Measurements from ENCODE around the gene ODF2.

- TF ChIP-seq POLR2A (IDR thresholded peaks at IDR 0.05; ENCODE audit: low read depth, low read length): no peak
- TF ChIP-seq CTCF (IDR thresholded peaks at IDR 0.05; ENCODE audit: extremely low read depth in 1 of 2, insufficient read depth in 1 of 2, low read depth in 1 of 2, low read length in 2 of 2): no peak
- no peak for TF ChIP-seq MYC (IDR thresholded peaks at IDR 0.05; ENCODE audit: low read depth, low read length)
- no peak for TF ChIP-seq FOS (IDR thresholded peaks at IDR 0.05; ENCODE audit: borderline replicate concordance, insufficient read depth, low read length)
- TF ChIP-seq, protein P1, sequence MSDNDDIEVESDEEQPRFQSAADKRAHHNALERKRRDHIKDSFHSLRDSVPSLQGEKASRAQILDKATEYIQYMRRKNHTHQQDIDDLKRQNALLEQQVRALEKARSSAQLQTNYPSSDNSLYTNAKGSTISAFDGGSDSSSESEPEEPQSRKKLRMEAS (IDR thresholded peaks at IDR 0.05; ENCODE audit: insufficient read depth, insufficient read length): no peak
These were observed 67.6 kb downstream of the ODF2 start for GRCh38 chr9:128523199-128523925.
